22Rv1 (cell line): ENCODE measurements around the gene ACTN2.
"Not testable (repeated sequence)": the region's sequence is repeated elsewhere in the genome, so short reads cannot be mapped to it uniquely, and the experiment has no call there.

Source experiments
- H3K27ac ChIP-seq: fragments of 450-650 bp; 2 replicates; pipeline ENCODE4 v1.5.1; 2017
- ZFX ChIP-seq: fragments of 450-650 bp; IDR thresholded peaks from 2 replicates; pipeline ENCODE4 v1.6.1; 2017; ENCODE audit warnings: antibody characterized with exemption, borderline replicate concordance
- TF ChIP-seq, protein P1 (sequence below): fragments of 450-650 bp; IDR thresholded peaks from 2 replicates; pipeline ENCODE4 v1.5.1; 2017; ENCODE audit warnings: mild to moderate bottlenecking

The ACTN2 gene

DNA sequence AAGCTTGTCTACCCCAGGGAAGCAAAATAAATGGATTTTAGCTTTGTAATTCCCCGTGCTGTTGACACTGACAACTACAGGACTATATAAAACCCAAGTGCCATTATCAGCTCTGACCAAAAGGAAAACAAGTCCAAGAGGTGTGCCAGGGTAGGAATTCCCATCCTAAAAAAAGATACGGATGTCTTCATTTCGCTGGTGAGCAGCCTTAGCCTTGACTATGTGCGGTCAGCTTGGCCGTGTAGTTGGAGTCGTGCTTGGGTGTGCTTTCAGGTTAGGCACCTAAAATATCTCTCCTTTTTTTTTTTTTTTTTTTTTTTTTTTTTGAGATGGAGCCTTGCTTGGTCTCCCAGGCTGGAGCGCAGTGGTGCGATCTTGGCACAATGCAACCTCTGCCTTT, 28.9 kb upstream of the ACTN2 start:
- no peak overlapping the region for H3K27ac ChIP-seq
- TF ChIP-seq, protein P1, sequence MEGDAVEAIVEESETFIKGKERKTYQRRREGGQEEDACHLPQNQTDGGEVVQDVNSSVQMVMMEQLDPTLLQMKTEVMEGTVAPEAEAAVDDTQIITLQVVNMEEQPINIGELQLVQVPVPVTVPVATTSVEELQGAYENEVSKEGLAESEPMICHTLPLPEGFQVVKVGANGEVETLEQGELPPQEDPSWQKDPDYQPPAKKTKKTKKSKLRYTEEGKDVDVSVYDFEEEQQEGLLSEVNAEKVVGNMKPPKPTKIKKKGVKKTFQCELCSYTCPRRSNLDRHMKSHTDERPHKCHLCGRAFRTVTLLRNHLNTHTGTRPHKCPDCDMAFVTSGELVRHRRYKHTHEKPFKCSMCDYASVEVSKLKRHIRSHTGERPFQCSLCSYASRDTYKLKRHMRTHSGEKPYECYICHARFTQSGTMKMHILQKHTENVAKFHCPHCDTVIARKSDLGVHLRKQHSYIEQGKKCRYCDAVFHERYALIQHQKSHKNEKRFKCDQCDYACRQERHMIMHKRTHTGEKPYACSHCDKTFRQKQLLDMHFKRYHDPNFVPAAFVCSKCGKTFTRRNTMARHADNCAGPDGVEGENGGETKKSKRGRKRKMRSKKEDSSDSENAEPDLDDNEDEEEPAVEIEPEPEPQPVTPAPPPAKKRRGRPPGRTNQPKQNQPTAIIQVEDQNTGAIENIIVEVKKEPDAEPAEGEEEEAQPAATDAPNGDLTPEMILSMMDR: no peak
- TF ChIP-seq ZFX: no peak

DNA sequence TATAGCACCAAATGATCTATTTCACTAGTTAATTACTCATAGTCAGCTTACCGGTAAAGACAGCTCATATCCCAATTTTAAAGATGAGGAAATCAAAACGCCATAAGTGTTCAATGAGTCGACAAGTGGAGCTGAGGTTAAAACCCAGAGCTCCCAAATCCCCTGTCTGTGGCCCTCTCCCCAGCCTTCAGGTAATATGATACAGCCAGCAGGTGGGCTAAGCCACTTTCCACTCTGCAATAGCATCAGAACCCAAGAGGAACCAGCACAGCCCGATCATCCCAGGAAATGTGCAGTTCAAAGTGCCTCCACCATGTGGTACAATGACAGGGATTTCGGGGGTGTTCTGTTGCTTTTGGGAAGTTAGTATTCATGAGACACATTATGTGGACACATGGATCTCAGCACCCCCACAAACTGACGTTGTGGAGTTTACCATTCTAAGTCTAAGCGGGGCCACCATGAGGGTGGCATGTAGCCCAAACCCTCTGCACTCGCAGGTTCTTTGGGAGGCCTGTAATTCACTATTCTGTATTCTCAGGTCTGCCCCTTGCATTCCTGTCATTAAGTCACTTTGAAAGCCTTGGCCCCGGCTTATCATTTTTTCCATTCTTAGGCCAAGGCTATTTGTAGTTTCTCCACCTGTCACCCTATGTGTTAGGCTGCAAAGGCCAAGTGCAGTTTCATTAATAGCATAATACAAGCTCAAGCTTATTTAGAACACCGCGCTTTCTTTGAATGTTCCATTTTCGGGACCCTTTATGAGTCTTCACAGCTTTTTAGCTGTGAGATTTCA, 26.3 kb upstream of the ACTN2 start:
- no peak overlapping the region for H3K27ac ChIP-seq
- no peak for TF ChIP-seq ZFX
- TF ChIP-seq, protein P1: no peak

DNA sequence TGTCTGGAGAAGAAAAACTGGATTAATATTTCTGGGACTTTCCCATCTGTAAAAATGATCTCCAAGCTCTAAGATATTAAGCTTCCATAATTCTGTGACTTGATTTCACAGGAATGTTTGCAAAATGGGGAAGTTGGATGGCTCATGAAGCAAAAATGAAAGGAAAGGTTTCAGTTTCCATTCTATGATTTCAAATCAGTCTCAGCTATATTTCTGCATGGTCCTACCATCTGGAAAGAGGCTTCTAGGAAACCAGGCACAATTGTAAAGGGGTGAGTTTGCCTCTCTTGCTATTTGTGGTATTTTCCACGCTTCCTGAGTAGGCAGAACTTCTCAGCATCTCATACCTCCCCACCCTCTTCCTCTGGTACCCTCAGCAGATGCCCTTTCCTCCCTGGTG, 22.4 kb upstream of the ACTN2 start:
- TF ChIP-seq, protein P1: no peak
- TF ChIP-seq ZFX: no peak
- no peak overlapping the region for H3K27ac ChIP-seq

DNA sequence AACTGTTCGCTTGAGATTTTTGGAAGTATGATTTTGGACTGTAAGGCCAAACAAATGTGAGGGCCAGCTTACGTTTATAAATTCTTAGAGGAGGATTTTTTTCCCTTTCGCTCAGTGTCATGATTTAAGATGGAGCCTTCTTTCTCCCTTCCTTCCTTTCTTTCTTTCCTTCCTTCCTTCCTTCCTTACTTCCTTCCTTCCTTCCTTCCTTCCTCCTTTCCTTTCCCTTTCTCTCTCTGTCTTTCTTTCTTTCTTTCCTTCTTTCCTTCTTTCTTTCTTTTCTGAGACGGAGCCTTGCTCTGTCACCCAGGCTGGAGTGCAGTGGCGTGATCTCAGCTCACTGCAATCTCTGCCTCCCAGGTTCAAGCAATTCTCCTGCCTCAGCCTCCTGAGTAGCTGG, 17.4 kb upstream of the ACTN2 start:
- not testable (repeated sequence) for H3K27ac ChIP-seq

DNA sequence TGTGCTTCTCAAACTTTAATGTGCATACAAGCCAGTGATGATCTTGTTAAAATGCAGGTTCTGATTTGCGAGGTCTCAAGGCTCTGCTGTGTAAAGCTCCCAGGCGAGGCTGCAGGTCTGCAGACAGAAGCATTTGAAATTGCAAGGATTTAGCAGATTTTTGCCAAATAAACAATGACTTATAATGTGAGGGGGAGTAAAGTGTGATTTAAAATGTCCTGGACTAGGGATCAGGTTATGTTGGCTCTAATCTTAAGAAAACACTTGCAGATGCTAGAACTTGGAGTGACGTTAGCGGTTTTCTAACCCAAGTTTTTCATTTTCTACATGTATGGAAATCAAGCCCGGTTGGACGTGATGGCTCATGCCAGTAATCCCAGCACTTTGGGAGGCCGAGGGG, 16.2 kb upstream of the ACTN2 start:
- no peak for TF ChIP-seq ZFX
- TF ChIP-seq, protein P1: no peak
- no peak overlapping the region for H3K27ac ChIP-seq

DNA sequence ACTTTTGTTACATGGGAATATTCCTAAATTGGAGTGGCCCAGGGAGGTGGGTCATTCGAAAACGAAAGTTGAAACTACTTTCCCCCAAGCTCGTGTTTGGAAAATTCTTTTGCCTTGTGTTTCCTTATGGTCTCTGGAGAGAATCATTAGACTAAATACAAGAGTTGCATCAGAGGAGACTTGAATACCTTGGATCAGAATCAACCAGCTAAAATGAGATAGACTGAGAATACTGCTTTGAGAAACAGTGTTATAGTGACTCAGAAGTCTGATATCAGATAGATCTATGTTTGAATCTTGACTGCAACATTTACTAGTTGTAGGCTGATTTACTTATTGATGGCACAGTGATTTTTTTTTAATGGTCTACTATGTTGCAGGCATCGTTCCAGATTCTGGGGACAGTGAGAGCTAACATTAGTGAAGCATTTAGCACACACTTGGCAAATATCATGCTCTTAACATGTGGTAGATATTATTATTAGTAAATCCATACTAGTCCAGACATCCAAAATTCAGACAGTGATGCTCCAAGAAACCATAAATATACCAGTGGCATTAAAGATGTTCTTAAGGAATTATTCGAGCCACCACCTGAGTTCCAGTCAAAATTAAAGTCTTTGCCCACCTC, 12.9 kb upstream of the ACTN2 start:
- TF ChIP-seq ZFX: no peak
- TF ChIP-seq, protein P1: no peak
- no peak overlapping the region for H3K27ac ChIP-seq

DNA sequence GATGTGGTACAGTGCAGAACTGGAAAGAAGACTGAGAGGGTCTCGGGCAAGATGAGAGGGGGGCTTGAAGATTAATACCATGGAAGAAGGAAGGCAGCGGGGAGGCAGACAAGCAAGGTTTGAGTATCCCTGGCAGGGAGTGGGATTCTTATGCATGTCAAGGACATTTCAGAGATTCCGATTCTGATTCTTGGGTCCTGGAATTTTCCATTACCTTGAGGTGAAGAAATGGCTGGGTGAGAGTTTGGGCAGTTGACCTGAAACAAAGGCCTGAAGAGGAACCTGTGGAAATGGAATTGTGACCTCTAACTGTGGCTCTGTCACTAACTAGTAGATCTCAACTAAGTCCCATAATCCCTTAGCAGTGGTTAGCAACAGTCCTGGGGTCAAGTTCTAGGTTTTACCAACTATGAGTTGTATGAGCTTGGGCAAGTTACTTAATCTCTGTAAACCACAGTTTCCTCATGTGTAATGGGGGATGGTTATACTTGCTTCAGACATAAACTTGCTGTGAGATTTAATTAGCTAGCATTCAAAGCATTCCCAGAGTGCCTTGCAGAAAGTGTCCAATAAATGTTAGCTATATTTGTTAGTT, 8.6 kb upstream of the ACTN2 start:
- TF ChIP-seq, protein P1: no peak
- no peak for TF ChIP-seq ZFX
- H3K27ac ChIP-seq: no peak overlapping the region
